Fibroblast of the aortic adventitia (primary cell): ENCODE measurements around the gene NUDT16. TPM values are rescaled to one million over a fixed set of nuclear protein-coding genes. Genes with fewer than 3 reads are reported as not detected.

Experiments
- DNase-seq: peaks from one replicate; pipeline ENCODE4 v3.0.0-alpha.2; 2010; ENCODE audit warnings: low read depth
- H3K4me3 ChIP-seq: 2 replicates; pipeline ENCODE4 v1.5.1; 2011; ENCODE audit warnings: low read depth, mild to moderate bottlenecking, control low read depth, low read length, moderate library complexity
- total RNA-seq: library from RNA; depleted of rRNA; stranded (reverse); fragments of >200 nt; gene quantifications from 2 replicates; pipeline ENCODE4 v1.2.3, GENCODE V29; 2012; ENCODE audit warnings: low replicate concordance
- TF ChIP-seq, protein P1 (sequence below): IDR thresholded peaks from 2 replicates; pipeline ENCODE4 v1.5.1; 2011; ENCODE audit warnings: mild to moderate bottlenecking, low read length, control low read depth, inconsistent platforms; ENCODE audit not compliant: insufficient read depth

Gene NUDT16
- total RNA-seq, 1 donor: 11.5 TPM

DNA sequence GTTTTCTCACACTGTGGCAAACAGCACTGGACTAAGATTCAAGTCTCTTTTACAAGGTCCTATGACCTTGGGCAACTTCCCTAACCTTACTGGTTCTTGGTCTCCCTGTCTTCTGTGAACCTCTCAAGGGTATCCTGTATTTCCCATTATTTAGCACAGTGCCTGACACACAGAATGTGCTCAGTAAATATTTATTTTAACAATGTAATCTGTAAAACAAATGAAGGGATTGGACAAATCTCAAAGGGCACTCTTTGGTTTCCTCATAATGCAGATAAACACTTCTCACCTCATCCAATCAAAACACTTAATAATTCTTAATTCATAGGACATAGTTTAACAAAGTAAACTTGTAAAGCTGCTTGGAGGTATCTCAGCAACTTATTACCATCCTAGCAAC lies 12.8 kb downstream of the NUDT16 start:
- TF ChIP-seq, protein P1, sequence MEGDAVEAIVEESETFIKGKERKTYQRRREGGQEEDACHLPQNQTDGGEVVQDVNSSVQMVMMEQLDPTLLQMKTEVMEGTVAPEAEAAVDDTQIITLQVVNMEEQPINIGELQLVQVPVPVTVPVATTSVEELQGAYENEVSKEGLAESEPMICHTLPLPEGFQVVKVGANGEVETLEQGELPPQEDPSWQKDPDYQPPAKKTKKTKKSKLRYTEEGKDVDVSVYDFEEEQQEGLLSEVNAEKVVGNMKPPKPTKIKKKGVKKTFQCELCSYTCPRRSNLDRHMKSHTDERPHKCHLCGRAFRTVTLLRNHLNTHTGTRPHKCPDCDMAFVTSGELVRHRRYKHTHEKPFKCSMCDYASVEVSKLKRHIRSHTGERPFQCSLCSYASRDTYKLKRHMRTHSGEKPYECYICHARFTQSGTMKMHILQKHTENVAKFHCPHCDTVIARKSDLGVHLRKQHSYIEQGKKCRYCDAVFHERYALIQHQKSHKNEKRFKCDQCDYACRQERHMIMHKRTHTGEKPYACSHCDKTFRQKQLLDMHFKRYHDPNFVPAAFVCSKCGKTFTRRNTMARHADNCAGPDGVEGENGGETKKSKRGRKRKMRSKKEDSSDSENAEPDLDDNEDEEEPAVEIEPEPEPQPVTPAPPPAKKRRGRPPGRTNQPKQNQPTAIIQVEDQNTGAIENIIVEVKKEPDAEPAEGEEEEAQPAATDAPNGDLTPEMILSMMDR: no peak
- DNase-seq: no peak
- H3K4me3 ChIP-seq: no peak overlapping the region

DNA sequence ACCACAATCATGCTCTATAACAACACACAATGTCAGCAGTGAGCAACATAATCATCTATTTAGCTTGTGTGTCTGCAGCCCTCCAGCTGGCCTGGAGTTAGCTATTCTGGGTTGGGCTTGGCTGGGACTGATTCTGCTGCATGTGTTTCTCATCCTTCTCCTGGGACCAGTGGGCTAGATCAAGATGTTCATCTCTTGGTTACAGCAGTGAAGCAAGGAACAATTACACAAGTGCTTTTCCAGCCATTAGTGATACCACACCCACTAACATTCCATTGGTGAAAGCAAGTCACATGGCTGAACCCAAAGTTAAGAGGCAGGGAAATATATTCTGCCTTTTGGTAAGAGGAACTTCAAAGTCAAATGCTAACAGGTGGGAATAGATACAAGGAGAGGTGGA lies 14.6 kb downstream of the NUDT16 start:
- TF ChIP-seq, protein P1: no peak
- peak; percentile 68 for DNase-seq
- no peak overlapping the region for H3K4me3 ChIP-seq

DNA sequence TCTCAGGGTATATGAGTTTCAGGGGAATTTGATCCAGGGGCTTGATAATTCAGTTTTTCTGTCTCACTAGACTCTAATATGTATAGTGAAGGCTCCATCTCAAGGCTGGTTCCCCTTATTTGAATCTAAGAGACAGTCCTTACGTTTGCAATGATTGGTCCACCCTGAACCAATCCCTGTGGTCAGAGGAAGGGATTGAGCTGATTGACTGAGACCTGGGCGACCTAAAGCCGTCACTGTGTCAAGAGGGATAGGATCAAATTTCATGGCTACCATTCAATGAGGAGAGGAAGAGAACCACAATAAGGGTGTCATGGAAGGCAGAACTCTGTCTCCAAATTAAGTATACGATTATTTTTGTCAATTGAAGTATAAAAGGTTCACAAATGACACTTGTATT lies 16.3 kb downstream of the NUDT16 start:
- TF ChIP-seq, protein P1: no peak
- no peak overlapping the region for H3K4me3 ChIP-seq

DNA sequence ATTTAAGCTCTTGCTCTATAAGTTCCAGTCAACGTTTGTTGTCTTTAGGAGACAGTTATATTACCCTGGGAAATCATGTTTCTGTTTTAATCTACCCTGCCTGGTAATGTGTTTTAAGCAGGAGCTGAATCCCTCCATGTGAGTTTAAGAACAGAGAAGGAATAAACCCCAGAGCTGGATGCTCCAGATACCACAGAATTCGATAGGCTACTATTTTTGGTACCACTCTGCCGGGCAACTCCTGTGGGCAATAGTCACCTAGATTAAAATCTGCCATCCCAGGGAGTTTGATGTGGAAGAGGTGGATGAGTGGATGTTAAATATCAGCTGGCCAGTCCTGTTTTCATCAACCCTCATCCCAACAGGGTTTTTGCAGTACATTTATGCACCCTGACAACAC lies 20.4 kb downstream of the NUDT16 start:
- no peak overlapping the region for H3K4me3 ChIP-seq
- DNase-seq: no peak
- TF ChIP-seq, protein P1: no peak

More for the DNA sequence above, 16.3 kb downstream of the NUDT16 start:
- no peak for DNase-seq

DNA sequence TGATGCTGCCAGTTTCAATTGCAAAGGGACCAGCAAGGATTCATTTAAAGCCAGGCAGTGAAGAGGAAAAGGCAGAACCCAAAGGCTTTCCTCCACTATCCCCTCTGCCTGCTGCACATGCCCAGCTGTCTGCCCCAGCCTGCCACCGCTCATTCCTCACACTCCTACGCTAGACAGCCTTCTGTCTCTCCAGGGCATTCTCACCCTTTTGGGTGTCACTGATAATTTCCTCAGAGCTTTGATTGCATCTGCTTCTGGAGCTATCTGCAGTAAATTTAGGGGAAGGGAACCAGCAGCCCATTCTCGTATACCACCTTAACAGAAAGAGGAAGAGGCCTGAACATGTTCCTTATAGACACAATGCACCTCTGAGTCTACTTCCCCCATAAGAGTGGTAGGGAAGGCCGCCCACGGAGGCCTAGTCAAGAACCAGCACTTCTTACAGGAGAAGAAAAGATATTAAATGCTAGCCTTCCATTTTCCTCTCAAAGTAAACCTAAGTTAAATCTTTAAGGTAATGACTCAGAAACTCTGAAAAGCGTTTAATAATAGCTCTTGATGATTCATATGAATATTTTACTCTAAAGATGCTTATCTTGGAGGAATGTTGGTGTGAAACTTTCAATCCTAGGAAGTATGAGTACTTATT lies 20.9 kb downstream of the NUDT16 start:
- H3K4me3 ChIP-seq: no peak overlapping the region
- DNase-seq: peak; percentile 58
- TF ChIP-seq, protein P1: no peak

DNA sequence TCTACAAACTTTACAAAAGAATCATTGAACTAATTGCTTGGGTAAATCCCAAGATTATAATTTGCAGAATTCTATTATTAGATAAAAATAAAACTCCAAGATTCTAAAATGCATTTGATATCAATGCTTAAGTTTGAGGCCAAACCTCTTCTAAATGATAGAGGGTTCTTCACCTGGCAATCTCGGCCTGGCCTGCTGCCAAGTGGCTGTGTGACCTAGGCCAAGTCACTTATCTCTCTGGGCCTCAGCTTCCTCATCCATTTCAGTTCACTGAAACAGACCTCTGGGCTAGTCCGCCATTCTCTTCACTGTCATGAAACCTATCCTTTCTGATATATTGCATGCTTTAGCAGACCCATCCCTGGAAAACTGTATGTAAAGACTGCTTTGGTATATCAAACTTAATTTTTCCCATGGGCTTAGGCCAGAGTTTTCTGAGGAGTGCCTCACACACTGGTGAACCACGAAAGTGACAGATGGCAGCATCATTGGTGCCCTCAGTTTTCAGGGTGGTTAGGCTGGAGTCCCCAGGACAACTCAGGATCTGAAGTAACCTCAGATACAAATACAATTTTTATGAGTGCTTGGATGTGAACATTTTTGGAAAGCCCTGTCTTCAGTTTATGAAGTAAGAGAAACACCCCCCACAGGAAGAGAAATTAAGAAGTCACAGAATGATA lies 21.8 kb downstream of the NUDT16 start:
- H3K4me3 ChIP-seq: no peak overlapping the region
- TF ChIP-seq, protein P1: no peak
- no peak for DNase-seq
